HG03025 (cell line): ENCODE results near the gene COL28A1.
"Not testable (repeated sequence)": the region's sequence is repeated elsewhere in the genome, so short reads cannot be mapped to it uniquely, and the experiment has no call there.

Experiments
- ATAC-seq: cut with Tn5 transposase; IDR thresholded peaks from one replicate; pipeline ENCODE4 v1.9.1; 2021; ENCODE audit warnings: mild to moderate bottlenecking, moderate library complexity; ENCODE audit not compliant: unreplicated experiment, low FRiP score

COL28A1 gene

GRCh38 chr7:7424151-7424873, 111.4 kb downstream of the COL28A1 start:
- peak; percentile 67 for ATAC-seq

GRCh38 chr7:7422641-7423040, 113.0 kb downstream of the COL28A1 start:
- ATAC-seq, result no peak

- no peak for ATAC-seq
Measured at GRCh38 chr7:7421826-7422225, 113.8 kb downstream of the COL28A1 start.

- no peak for ATAC-seq
Measured at GRCh38 chr7:7418997-7419396, 116.7 kb downstream of the COL28A1 start.

- no peak for ATAC-seq
Measured at GRCh38 chr7:7417851-7418250, 117.8 kb downstream of the COL28A1 start.

GRCh38 chr7:7417414-7417813, 118.3 kb downstream of the COL28A1 start:
- ATAC-seq, result no peak

GRCh38 chr7:7416031-7416858, 119.4 kb downstream of the COL28A1 start:
- no peak for ATAC-seq

- no peak for ATAC-seq
Measured at GRCh38 chr7:7414791-7415603, 120.7 kb downstream of the COL28A1 start.

GRCh38 chr7:7408001-7408770, 127.5 kb downstream of the COL28A1 start:
- ATAC-seq, result no peak

GRCh38 chr7:7405461-7405860, 130.2 kb downstream of the COL28A1 start:
- ATAC-seq, result no peak

- ATAC-seq, result no peak
Measured at GRCh38 chr7:7399707-7400106, 136.0 kb downstream of the COL28A1 start.

GRCh38 chr7:7395785-7396184, 139.9 kb downstream of the COL28A1 start:
- no peak for ATAC-seq

- ATAC-seq, result not testable (repeated sequence)
Measured at GRCh38 chr7:7388164-7388563, 147.5 kb downstream of the COL28A1 start.

- ATAC-seq, result no peak
Measured at GRCh38 chr7:7385421-7385820, 150.3 kb downstream of the COL28A1 start.

GRCh38 chr7:7384228-7384627, 151.4 kb downstream of the COL28A1 start:
- no peak for ATAC-seq

GRCh38 chr7:7375538-7375937, 160.1 kb downstream of the COL28A1 start:
- ATAC-seq, result no peak

GRCh38 chr7:7370076-7370475, 165.6 kb downstream of the COL28A1 start:
- ATAC-seq, result no peak

GRCh38 chr7:7369134-7369533, 166.5 kb downstream of the COL28A1 start:
- no peak for ATAC-seq

- ATAC-seq, result no peak
Measured at GRCh38 chr7:7354674-7355073, 181.0 kb downstream of the COL28A1 start.

- ATAC-seq, result no peak
Measured at GRCh38 chr7:7352845-7353244, 182.8 kb downstream of the COL28A1 start.
